Effector memory CD4-positive, alpha-beta T cell (primary cell): ENCODE measurements around the gene ITLN1.

Source experiments
- DNase-seq, 3 donors: peaks; one replicate each; pipeline ENCODE4 v3.0.0-alpha.2; 2020
- H3K27ac ChIP-seq: 2 replicates; pipeline ENCODE4 v1.7.0; 2013; ENCODE audit warnings: mild to moderate bottlenecking, low read length, moderate library complexity; ENCODE audit not compliant: insufficient read depth, poor library complexity, severe bottlenecking
- H3K27me3 ChIP-seq: replicated peaks from 2 replicates; pipeline ENCODE4 v1.7.0; 2013; ENCODE audit warnings: mild to moderate bottlenecking, low read length; ENCODE audit not compliant: insufficient read depth, control insufficient read depth, poor library complexity, severe bottlenecking
- H3K36me3 ChIP-seq: 2 replicates; pipeline ENCODE4 v1.7.0; 2013; ENCODE audit warnings: mild to moderate bottlenecking, low read length, moderate library complexity; ENCODE audit not compliant: control insufficient read depth, insufficient read depth
- H3K4me1 ChIP-seq: 2 replicates; pipeline ENCODE4 v1.7.0; 2013; ENCODE audit warnings: low read length, mild to moderate bottlenecking; ENCODE audit not compliant: control insufficient read depth, insufficient read depth, poor library complexity, severe bottlenecking
- H3K4me3 ChIP-seq: 2 replicates; pipeline ENCODE4 v1.7.0; 2013; ENCODE audit warnings: low read length, low read depth, mild to moderate bottlenecking; ENCODE audit not compliant: insufficient read depth, poor library complexity, severe bottlenecking
- H3K9me3 ChIP-seq: 2 replicates; pipeline ENCODE4 v1.7.0; 2013; ENCODE audit warnings: mild to moderate bottlenecking, low read length, moderate library complexity; ENCODE audit not compliant: control insufficient read depth

ITLN1 gene

GRCh38 chr1:160829766-160830165 lies 55.2 kb downstream of the ITLN1 start:
- no peak overlapping the region for H3K4me3 ChIP-seq
- no peak overlapping the region for H3K27ac ChIP-seq
- H3K36me3 ChIP-seq = peaks cover 26% of the 10 kb centered on the region
- DNase-seq = no peak
- no peaks in the 10 kb centered on the region for H3K9me3 ChIP-seq
- H3K27me3 ChIP-seq = no peaks in the 10 kb centered on the region
- no peaks in the 10 kb centered on the region for H3K4me1 ChIP-seq

- H3K4me1 ChIP-seq = no peaks in the 10 kb centered on the region
- no peak for DNase-seq
- H3K4me3 ChIP-seq = no peak overlapping the region
- H3K36me3 ChIP-seq = peaks cover 46% of the 10 kb centered on the region
- no peaks in the 10 kb centered on the region for H3K9me3 ChIP-seq
- H3K27ac ChIP-seq = no peak overlapping the region
- no peaks in the 10 kb centered on the region for H3K27me3 ChIP-seq
These were observed 57.6 kb downstream of the ITLN1 start for GRCh38 chr1:160827418-160827817.

- no peaks in the 10 kb centered on the region for H3K9me3 ChIP-seq
- H3K4me1 ChIP-seq = no peaks in the 10 kb centered on the region
- peaks cover 53% of the 10 kb centered on the region for H3K36me3 ChIP-seq
- no peak overlapping the region for H3K27ac ChIP-seq
- H3K27me3 ChIP-seq = no peaks in the 10 kb centered on the region
- no peak for DNase-seq
- H3K4me3 ChIP-seq = no peak overlapping the region
These were observed 58.4 kb downstream of the ITLN1 start for GRCh38 chr1:160826546-160826945.
